HUES6 (cell line): ENCODE data around the gene IFNAR2.
"Not testable (repeated sequence)": the region's sequence is repeated elsewhere in the genome, so short reads cannot be mapped to it uniquely, and the experiment has no call there.

Source experiments
- H3K27ac ChIP-seq: 2 replicates; pipeline ENCODE4 v1.7.0; 2013; ENCODE audit warnings: low read depth, mild to moderate bottlenecking, low read length, inconsistent platforms
- H3K27me3 ChIP-seq: 2 replicates; pipeline ENCODE4 v1.6.1; 2013; ENCODE audit warnings: low read length; ENCODE audit not compliant: control insufficient read depth, insufficient read depth
- H3K36me3 ChIP-seq: 2 replicates; pipeline ENCODE4 v1.6.1; 2013; ENCODE audit warnings: low read length; ENCODE audit not compliant: control insufficient read depth, insufficient read depth
- H3K4me1 ChIP-seq: 2 replicates; pipeline ENCODE4 v1.6.1; 2013; ENCODE audit warnings: low read length; ENCODE audit not compliant: control insufficient read depth, insufficient read depth
- H3K4me3 ChIP-seq: 2 replicates; pipeline ENCODE4 v1.5.1; 2013; ENCODE audit warnings: low read depth, low read length
- H3K9ac ChIP-seq: one replicate; pipeline ENCODE4 v1.6.1; 2013; ENCODE audit warnings: mild to moderate bottlenecking, low read length
- H3K9me3 ChIP-seq: 2 replicates; pipeline ENCODE4 v1.6.1; 2013; ENCODE audit warnings: low read depth, low read length; ENCODE audit not compliant: control insufficient read depth, insufficient read depth

Gene IFNAR2

DNA sequence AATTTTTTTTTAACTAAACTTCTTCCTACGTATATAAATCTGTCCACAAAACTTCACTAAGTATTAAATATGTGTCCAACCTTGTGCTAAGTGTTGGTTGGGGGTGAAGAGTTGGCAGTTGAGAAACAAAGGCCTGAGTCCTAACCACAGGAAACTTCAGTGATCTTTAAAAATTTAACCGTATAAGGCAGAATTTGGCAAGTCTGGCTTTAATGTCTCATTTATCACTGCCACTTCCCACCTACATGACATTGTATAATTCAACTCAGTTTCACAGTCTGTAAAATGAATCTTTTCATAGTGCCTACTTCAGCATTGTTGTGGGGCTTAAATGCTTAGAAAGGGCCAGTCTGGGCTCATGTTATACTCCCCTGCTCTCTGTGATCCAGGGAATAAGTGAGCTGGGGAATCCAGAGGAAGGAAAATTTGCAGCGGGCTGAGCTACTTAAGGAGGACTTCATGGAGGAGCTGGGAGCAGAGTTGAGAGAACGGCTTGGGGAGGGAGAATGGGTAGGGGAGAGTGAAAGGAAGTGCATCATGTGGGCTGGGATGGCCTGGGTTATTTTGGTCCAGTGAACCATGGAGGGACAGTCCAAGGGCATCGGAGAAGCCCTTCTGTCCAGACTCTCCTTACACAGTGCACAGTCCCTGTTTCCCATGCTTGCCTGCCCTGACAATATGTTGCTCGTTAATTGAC lies 14.5 kb downstream of the IFNAR2 start:
- no peak overlapping the region for H3K4me3 ChIP-seq
- H3K27ac ChIP-seq = no peak overlapping the region
- no peaks in the 10 kb centered on the region for H3K27me3 ChIP-seq
- H3K36me3 ChIP-seq = peaks cover 55% of the 10 kb centered on the region
- H3K9ac ChIP-seq = no peak overlapping the region
- H3K9me3 ChIP-seq = peaks cover 17% of the 10 kb centered on the region
- H3K4me1 ChIP-seq = no peaks in the 10 kb centered on the region

DNA sequence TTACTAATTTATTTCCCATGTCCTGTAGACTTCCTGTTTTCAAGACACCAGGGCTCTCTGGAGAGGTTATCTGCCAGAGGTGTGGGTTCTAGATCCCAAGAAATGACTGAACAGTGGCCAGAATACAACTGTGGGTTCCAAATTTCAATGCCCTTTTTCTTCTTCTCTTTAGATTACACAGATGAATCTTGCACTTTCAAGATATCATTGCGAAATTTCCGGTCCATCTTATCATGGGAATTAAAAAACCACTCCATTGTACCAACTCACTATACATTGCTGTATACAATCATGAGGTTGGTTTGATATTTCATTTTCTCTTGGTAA lies 15.0 kb downstream of the IFNAR2 start:
- Histone ChIP-seq H3K4me1 (no peaks in the 10 kb centered on the region), H3K27ac (no peak overlapping the region), H3K36me3 (peaks cover 60% of the 10 kb centered on the region), H3K9me3 (peaks cover 14% of the 10 kb centered on the region), H3K9ac (no peak overlapping the region), H3K4me3 (no peak overlapping the region), H3K27me3 (no peaks in the 10 kb centered on the region)

GRCh38 chr21:33245289-33245918 lies 15.7 kb downstream of the IFNAR2 start:
- Histone ChIP-seq H3K4me1 (no peaks in the 10 kb centered on the region), H3K27ac (no peak overlapping the region), H3K9me3 (peaks cover 7% of the 10 kb centered on the region), H3K27me3 (no peaks in the 10 kb centered on the region), H3K9ac (no peak overlapping the region), H3K4me3 (no peak overlapping the region), H3K36me3 (peaks cover 66% of the 10 kb centered on the region)

DNA sequence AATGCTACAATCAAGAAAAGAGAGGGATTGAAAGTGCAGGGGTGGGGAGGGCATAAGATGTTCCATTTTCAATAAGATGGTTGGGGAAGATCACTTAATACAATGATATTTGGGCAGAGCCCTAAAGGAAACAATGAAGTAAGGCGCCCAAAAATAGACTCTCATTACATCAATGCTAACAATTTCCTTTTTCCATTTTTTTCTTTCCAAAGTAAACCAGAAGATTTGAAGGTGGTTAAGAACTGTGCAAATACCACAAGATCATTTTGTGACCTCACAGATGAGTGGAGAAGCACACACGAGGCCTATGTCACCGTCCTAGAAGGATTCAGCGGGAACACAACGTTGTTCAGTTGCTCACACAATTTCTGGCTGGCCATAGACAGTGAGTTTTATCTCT lies 16.8 kb downstream of the IFNAR2 start:
- no peak overlapping the region for H3K9ac ChIP-seq
- no peaks in the 10 kb centered on the region for H3K4me1 ChIP-seq
- peaks cover 72% of the 10 kb centered on the region for H3K36me3 ChIP-seq
- no peaks in the 10 kb centered on the region for H3K27me3 ChIP-seq
- no peak overlapping the region for H3K27ac ChIP-seq
- no peak overlapping the region for H3K4me3 ChIP-seq
- no peaks in the 10 kb centered on the region; the same call in 1 of the 2 replicates for H3K9me3 ChIP-seq

DNA sequence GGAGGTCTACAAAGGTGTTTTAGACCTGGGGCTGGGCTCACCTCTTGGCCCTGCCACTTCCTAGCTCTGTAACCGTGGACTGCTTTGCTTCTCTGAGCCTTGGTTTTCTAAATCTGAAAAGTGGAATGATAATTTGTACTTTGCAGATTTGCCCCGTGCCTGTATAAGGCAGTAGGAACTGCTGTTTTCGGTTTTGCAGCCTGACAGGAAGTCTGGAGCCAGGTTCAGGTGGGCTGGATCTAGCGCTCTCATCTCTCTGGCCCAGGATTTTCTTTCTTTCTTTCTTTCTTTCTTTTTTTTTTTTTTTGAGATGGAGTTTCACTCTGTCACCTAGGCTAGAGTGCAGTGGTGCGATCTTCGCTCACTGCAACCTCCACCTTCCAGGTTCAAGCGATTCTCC lies 17.2 kb downstream of the IFNAR2 start:
- Histone ChIP-seq H3K9ac (no peak overlapping the region), H3K27me3 (no peaks in the 10 kb centered on the region), H3K9me3 (no peaks in the 10 kb centered on the region), H3K27ac (no peak overlapping the region), H3K36me3 (peaks cover 69% of the 10 kb centered on the region), H3K4me1 (no peaks in the 10 kb centered on the region), H3K4me3 (no peak overlapping the region)

DNA sequence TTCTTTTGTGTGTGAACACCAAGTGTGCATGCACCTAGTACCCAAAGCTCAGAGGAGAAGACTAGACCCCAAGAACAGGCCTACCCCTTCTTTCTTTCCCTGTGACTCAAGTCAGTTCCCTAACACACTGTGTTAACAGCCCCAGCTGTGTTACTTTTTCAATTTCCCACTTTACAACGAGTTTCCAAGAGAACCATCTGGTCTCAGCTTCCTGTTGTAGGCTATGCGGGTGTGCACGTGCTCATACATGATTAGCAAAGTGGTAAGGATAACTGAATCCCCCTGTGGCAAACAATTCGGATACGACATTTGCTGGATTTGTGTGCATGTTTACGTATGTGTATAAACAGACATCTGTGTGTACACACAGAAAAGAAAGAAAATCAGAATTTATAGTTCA lies 17.9 kb downstream of the IFNAR2 start:
- H3K9ac ChIP-seq = no peak overlapping the region

DNA sequence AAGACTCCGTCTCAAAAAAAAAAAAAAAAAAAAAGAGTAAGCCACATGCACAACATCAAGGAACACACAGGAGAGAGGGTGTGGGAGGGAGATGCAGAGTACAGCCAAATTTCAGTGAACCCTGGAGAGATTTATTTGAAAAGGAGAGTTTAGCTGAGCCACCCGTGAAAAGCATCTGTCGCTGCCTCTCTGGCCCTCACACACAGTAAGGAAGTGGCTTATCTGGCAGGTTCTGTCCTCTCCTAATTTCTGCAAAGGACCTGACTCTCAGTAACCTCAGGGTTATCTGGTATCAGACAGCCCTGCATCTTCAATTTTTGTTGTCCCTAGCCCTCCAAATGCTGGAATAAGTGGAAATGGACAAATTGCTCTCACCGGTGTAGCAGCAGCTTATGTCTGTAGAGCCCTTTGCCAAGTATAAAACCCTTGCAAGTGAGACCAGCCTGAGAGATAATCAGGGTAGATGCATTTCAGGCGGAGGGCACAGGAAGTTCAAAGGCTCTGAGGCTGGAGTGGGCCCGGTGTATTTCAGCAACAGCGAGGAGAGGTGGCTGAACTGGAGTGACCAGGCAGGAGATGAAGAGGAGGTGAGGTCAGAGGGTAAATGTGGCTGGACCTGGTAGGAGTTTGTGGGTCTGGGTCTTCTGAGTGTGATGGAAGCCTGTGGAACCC lies 19.7 kb downstream of the IFNAR2 start:
- no peak overlapping the region for H3K9ac ChIP-seq
- H3K4me1 ChIP-seq = no peaks in the 10 kb centered on the region
- H3K4me3 ChIP-seq = no peak overlapping the region
- H3K9me3 ChIP-seq = no peaks in the 10 kb centered on the region
- peaks cover 73% of the 10 kb centered on the region for H3K36me3 ChIP-seq
- no peak overlapping the region for H3K27ac ChIP-seq
- no peaks in the 10 kb centered on the region for H3K27me3 ChIP-seq

More for the DNA sequence above, 17.9 kb downstream of the IFNAR2 start:
- H3K4me3 ChIP-seq = no peak overlapping the region
- no peaks in the 10 kb centered on the region for H3K4me1 ChIP-seq
- no peaks in the 10 kb centered on the region for H3K27me3 ChIP-seq
- H3K9me3 ChIP-seq = no peaks in the 10 kb centered on the region
- no peak overlapping the region for H3K27ac ChIP-seq
- peaks cover 70% of the 10 kb centered on the region for H3K36me3 ChIP-seq

DNA sequence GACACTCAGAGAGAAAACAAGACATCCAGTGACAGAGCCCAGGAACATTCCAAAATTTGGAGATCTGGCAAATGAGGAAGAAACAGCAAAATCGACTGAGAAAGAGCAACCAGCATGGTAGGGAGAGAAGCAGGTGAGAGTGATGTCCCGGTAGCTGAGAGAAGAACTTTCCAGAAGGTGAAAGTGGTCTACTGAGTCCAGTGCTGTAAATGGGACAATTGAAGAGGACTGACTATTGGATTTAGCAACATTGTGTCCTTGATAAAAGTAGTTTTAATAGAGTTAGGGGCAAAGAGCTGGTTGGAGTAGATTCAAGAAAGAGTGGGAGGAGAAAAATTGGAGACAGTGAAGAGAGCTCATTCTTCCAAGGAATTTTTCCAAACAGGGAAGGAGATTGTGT lies 21.4 kb downstream of the IFNAR2 start:
- Histone ChIP-seq H3K4me1 (no peaks in the 10 kb centered on the region), H3K36me3 (peaks cover 73% of the 10 kb centered on the region), H3K9ac (no peak overlapping the region), H3K27me3 (no peaks in the 10 kb centered on the region), H3K27ac (no peak overlapping the region), H3K4me3 (no peak overlapping the region), H3K9me3 (no peaks in the 10 kb centered on the region)

DNA sequence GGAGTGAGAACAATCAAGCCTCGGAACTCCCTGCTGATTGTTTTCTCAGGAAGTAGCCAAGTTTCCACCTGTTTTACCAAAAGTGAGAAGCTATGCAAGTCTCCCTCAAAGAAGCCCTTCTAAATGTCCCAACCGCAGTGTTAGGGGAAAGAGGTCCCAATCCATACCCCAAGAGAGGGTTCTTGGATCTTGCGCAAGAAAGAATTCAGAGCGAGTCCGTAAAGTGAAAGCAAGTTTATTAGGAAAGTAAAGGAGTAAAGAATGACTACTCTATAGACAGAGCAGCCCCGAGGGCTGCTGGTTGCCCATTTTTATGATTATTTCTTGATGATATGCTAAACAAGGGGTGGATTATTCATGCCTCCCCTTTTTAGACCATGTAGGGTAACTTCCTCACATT lies 23.6 kb downstream of the IFNAR2 start:
- H3K9me3 ChIP-seq, H3K9ac ChIP-seq, H3K27me3 ChIP-seq, H3K4me3 ChIP-seq, H3K27ac ChIP-seq, H3K4me1 ChIP-seq: not testable (repeated sequence)
- H3K36me3 ChIP-seq = peaks cover 63% of the 10 kb centered on the region

- H3K9me3 ChIP-seq = no peaks in the 10 kb centered on the region; the same call in 1 of the 2 replicates
These were observed 25.0 kb downstream of the IFNAR2 start for GRCh38 chr21:33254766-33255165.

DNA sequence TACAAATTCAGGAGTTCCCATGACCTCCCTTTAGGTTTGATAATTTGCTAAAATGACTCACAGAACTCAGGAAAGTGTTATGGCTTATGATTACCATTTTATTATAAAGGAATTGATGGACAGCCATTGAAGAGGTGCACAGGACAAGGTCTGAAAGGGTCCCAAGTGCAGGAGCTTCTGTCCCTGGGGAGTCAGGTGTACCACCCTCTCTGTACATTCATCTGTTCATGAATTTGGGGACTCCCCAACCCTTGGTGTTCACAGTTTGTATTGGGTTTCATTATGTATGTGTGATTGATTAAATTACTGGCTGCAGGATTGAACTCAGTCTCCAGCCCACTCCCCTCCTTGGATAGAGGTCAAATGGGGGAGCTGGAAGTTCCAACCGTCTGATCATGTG lies 25.7 kb downstream of the IFNAR2 start:
- H3K27ac ChIP-seq = no peak overlapping the region
- no peaks in the 10 kb centered on the region; the same call in 1 of the 2 replicates for H3K9me3 ChIP-seq
- H3K27me3 ChIP-seq = no peaks in the 10 kb centered on the region
- no peaks in the 10 kb centered on the region for H3K4me1 ChIP-seq
- no peak overlapping the region for H3K9ac ChIP-seq
- peaks cover 49% of the 10 kb centered on the region for H3K36me3 ChIP-seq
- no peak overlapping the region for H3K4me3 ChIP-seq

More at GRCh38 chr21:33254766-33255165, 25.0 kb downstream of the IFNAR2 start:
- Histone ChIP-seq H3K27ac (no peak overlapping the region), H3K4me3 (no peak overlapping the region), H3K4me1 (no peaks in the 10 kb centered on the region), H3K36me3 (peaks cover 54% of the 10 kb centered on the region), H3K9ac (no peak overlapping the region), H3K27me3 (no peaks in the 10 kb centered on the region)
